ENCODE measurements around the gene SORBS2.

- TF ChIP-seq EP300 (IDR thresholded peaks at IDR 0.05) (no peak), CTCF (IDR thresholded peaks at IDR 0.05) (no peak), POLR2AphosphoS5 (IDR thresholded peaks at IDR 0.05) (peak in 1 of 4 donors; percentile 5), POLR2A (IDR thresholded peaks at IDR 0.05) (no peak)
These were observed 81.6 kb downstream of the SORBS2 start for GRCh38 chr4:185730387-185730786.
